SK-N-SH (cell line): ENCODE data around the gene GPX7. TPM values are rescaled to one million over a fixed set of nuclear protein-coding genes. Genes with fewer than 3 reads are reported as not detected.
A peak's percentile ranks its signal among the peaks of the same experiment; 100 is the strongest.

Source experiments
- CTCF ChIA-PET: fragments of 300-600, 350-600 bp; formaldehyde crosslinking; extraction: SDS; loops from one replicate; lab custom pipeline; 2021; lab: Yijun Ruan, JAX
- POLR2A ChIA-PET: fragments of 350-600 bp; sonication (Branson Sonifier 250); formaldehyde crosslinking; extraction: SDS; loops from one replicate; lab custom pipeline; 2020; ENCODE audit warnings: antibody characterized with exemption, inconsistent platforms; lab: Yijun Ruan, JAX
- DNase-seq: peaks from one replicate; pipeline ENCODE4 v3.0.0; 2012
- H2AFZ ChIP-seq: fragments of 200-600 bp; sonication (generic); 2 replicates; pipeline ENCODE4 v1.8.1; 2016; ENCODE audit warnings: antibody characterized with exemption, mild to moderate bottlenecking, low read depth
- H3F3A ChIP-seq: fragments of 200-600 bp; sonication (generic); replicated peaks from 2 replicates; pipeline ENCODE3; 2016; ENCODE audit warnings: antibody characterized with exemption, mild to moderate bottlenecking; ENCODE audit not compliant: insufficient read depth
- H3K27ac ChIP-seq, 2 experiments: fragments of 200-500 bp in 1 of 2; fragments of 200-600 bp in 1 of 2; sonication (Bioruptor generic) in 1 of 2; sonication (generic), shearing (Covaris generic) in 1 of 2; 2 replicates each; pipeline versions ENCODE4 v1.5.1 to v1.6.1; 2014 to 2016; ENCODE audit warnings: low read depth in 2 of 2, inconsistent platforms in 1 of 2, low read length in 1 of 2, mild to moderate bottlenecking in 1 of 2, mixed read lengths in 1 of 2
- H3K27me3 ChIP-seq: fragments of 200-600 bp; sonication (generic), shearing (Covaris generic); 2 replicates; pipeline ENCODE4 v1.6.1; 2016; ENCODE audit warnings: mixed run types; ENCODE audit not compliant: insufficient read depth
- H3K36me3 ChIP-seq, 2 experiments: fragments of 200-500 bp in 1 of 2; fragments of 200-600 bp in 1 of 2; sonication (Bioruptor generic) in 1 of 2; sonication (generic) in 1 of 2; replicated peaks in 1 of 2; 2 replicates each; pipeline versions ENCODE3 to v1.5.1; 2014 to 2016; ENCODE audit warnings: low read length in 1 of 2, mild to moderate bottlenecking in 1 of 2; ENCODE audit not compliant: insufficient read depth in 2 of 2, control insufficient read depth in 1 of 2
- H3K4me1 ChIP-seq, 2 experiments: fragments of 200-500 bp in 1 of 2; fragments of 200-600 bp in 1 of 2; sonication (Bioruptor generic) in 1 of 2; sonication (generic), shearing (Covaris generic) in 1 of 2; 2 replicates each; pipeline versions ENCODE4 v1.5.1 to v1.6.1; 2014 to 2016; ENCODE audit warnings: low read depth in 1 of 2, low read length in 1 of 2, mixed run types in 1 of 2; ENCODE audit not compliant: insufficient read depth in 2 of 2, control insufficient read depth in 1 of 2
- H3K4me2 ChIP-seq: fragments of 200-600 bp; sonication (generic), shearing (Covaris generic); 2 replicates; pipeline ENCODE4 v1.6.1; 2017; ENCODE audit warnings: mixed run types
- H3K4me3 ChIP-seq, 2 experiments: fragments of 200-500 bp in 1 of 2; fragments of 200-600 bp in 1 of 2; sonication (Bioruptor generic) in 1 of 2; sonication (generic), shearing (Covaris generic) in 1 of 2; 2 replicates each; pipeline versions ENCODE4 v1.5.1 to v1.8.1; 2014 to 2016; ENCODE audit warnings: low read depth in 2 of 2, inconsistent platforms in 1 of 2, low read length in 1 of 2, mild to moderate bottlenecking in 1 of 2, mixed read lengths in 1 of 2, moderate library complexity in 1 of 2
- H3K79me2 ChIP-seq: fragments of 200-600 bp; sonication (generic); 2 replicates; pipeline ENCODE4 v1.8.1; 2017; ENCODE audit warnings: mild to moderate bottlenecking; ENCODE audit not compliant: insufficient read depth
- H3K9ac ChIP-seq: fragments of 200-600 bp; sonication (generic); 2 replicates; pipeline ENCODE4 v1.6.1; 2017; ENCODE audit warnings: mixed run types
- H3K9me2 ChIP-seq: fragments of 200-600 bp; sonication (generic); 2 replicates; pipeline ENCODE4 v1.6.1; 2017; ENCODE audit warnings: mixed run types
- H3K9me3 ChIP-seq: fragments of 200-600 bp; sonication (generic); 2 replicates; pipeline ENCODE4 v1.6.1; 2017; ENCODE audit warnings: mixed run types, mild to moderate bottlenecking, moderate library complexity
- H4K20me1 ChIP-seq: fragments of 200-600 bp; sonication (generic); 2 replicates; pipeline ENCODE4 v1.6.1; 2017; ENCODE audit warnings: mild to moderate bottlenecking, mixed run types; ENCODE audit not compliant: insufficient read depth
- EP300 ChIP-seq, 2 experiments: IDR thresholded peaks; 2 replicates each; pipeline versions ENCODE4 v1.4.0 to v1.6.1; 2012; ENCODE audit warnings: borderline replicate concordance in 1 of 2, low read depth in 1 of 2, low read length in 1 of 2
- EZH2phosphoT487 ChIP-seq: fragments of 200-600 bp; sonication (generic); IDR thresholded peaks from 2 replicates; pipeline ENCODE4 v1.6.1; 2017; ENCODE audit warnings: low read depth, mixed run types, mild to moderate bottlenecking, antibody characterized with exemption, moderate library complexity, borderline replicate concordance
- FOXM1 ChIP-seq: IDR thresholded peaks from 2 replicates; pipeline ENCODE4 v1.4.0; 2012; ENCODE audit warnings: low read depth, mild to moderate bottlenecking
- MEF2A ChIP-seq: IDR thresholded peaks from 2 replicates; pipeline ENCODE4 v1.4.0; 2012; ENCODE audit warnings: low read depth, borderline replicate concordance
- MXI1 ChIP-seq: IDR thresholded peaks from 2 replicates; pipeline ENCODE4 v1.6.1; 2012; ENCODE audit warnings: mild to moderate bottlenecking, low read depth, low read length, improper control_type of control experiment
- NFIC ChIP-seq: IDR thresholded peaks from 2 replicates; pipeline ENCODE4 v1.4.0; 2012; ENCODE audit warnings: borderline replicate concordance
- PBX3 ChIP-seq: IDR thresholded peaks from 2 replicates; pipeline ENCODE4; 2012
- RAD21 ChIP-seq: IDR thresholded peaks from 2 replicates; pipeline ENCODE4 v1.6.1; 2012; ENCODE audit warnings: mild to moderate bottlenecking, low read length
- RCOR1 ChIP-seq: fragments of 150-350 bp; IDR thresholded peaks from 2 replicates; pipeline ENCODE4 v1.6.1; 2017; ENCODE audit warnings: antibody characterized with exemption, low read length
- RFX5 ChIP-seq: IDR thresholded peaks from 2 replicates; pipeline ENCODE4 v1.6.1; 2012; ENCODE audit warnings: mild to moderate bottlenecking, improper control_type of control experiment, low read length
- TAF1 ChIP-seq: IDR thresholded peaks from 2 replicates; pipeline ENCODE4 v1.6.1; 2012; ENCODE audit warnings: low read depth, mild to moderate bottlenecking, low read length, moderate library complexity, borderline replicate concordance
- USF1 ChIP-seq: IDR thresholded peaks from 2 replicates; pipeline ENCODE4 v1.4.0; 2012; ENCODE audit warnings: low read depth, borderline replicate concordance
- USF2 ChIP-seq: fragments of 150-350 bp; IDR thresholded peaks from 2 replicates; pipeline ENCODE4 v1.6.1; 2017; ENCODE audit warnings: antibody characterized with exemption, low read length, low read depth, borderline replicate concordance
- YY1 ChIP-seq: IDR thresholded peaks from 2 replicates; pipeline ENCODE4 v1.4.0; 2012; ENCODE audit warnings: low read depth, mild to moderate bottlenecking
- ZBTB33 ChIP-seq: IDR thresholded peaks from 2 replicates; pipeline ENCODE4 v1.4.0; 2012; ENCODE audit warnings: low read depth, borderline replicate concordance
- WGBS: methylation state at CpG from one replicate; pipeline ENCODE4 v1.1.6; 2017; ENCODE audit warnings: low lambda C conversion rate; 5-methylcytosine and 5-hydroxymethylcytosine counted together
- polyA plus RNA-seq, 3 experiments: library from polyadenylated mRNA; depleted of rRNA; stranded (reverse); fragments of >200 nt; gene quantifications; 2 replicates each; pipeline ENCODE4 v1.2.3, GENCODE V29; 2012

GPX7 gene
- polyA plus RNA-seq, 1 of the 3 experiments (the other 2 are of a cell fraction): 6.2 TPM

GRCh38 chr1:52554267-52554640 lies 47.9 kb upstream of the GPX7 start:
- H3K36me3 ChIP-seq: no peaks in the 10 kb centered on the region
- H3K9me2 ChIP-seq: no peaks in the 10 kb centered on the region
- H3K4me1 ChIP-seq: peaks cover 0 to 11% of the 10 kb centered on the region in 2 experiments
- peak overlapping the region; percentile 89 to 95 for H3K4me3 ChIP-seq
- peaks cover 46% of the 10 kb centered on the region for H3K79me2 ChIP-seq
- H3K9ac ChIP-seq: peak overlapping the region; percentile 93
- ChIA-PET CTCF (interaction anchor here (0.7 to 1.9 kb wide), 3 partner anchors 48 to 150 kb away, joined by 3 to 15 read pairs (median 3); partner anchors contain the start of genes ORC1 and PRPF38A), POLR2A (interaction anchor here (0.6 to 2.7 kb wide), 3 partner anchors 47 to 149 kb away, joined by 3 to 12 read pairs (median 3); partner anchors contain the start of gene GPX7)
- H3K27ac ChIP-seq: peak overlapping the region; percentile 84 to 95; a peak in 3 of 4 replicates
- no peaks in the 10 kb centered on the region for H3K9me3 ChIP-seq
- TF ChIP-seq PBX3 (no peak), EZH2phosphoT487 (no peak), RCOR1 (no peak), YY1 (no peak), USF2 (no peak), NFIC (no peak), ZBTB33 (no peak), USF1 (no peak), RFX5 (no peak), RAD21 (no peak), TAF1 (no peak), MEF2A (no peak), FOXM1 (no peak), MXI1 (no peak), EP300 (IDR thresholded peaks at IDR 0.05; ENCODE audit: borderline replicate concordance in 1 of 2, low read depth in 1 of 2, low read length in 1 of 2) (no peak)
- H3K27me3 ChIP-seq: no peaks in the 10 kb centered on the region
- 60% methylated on average over 6 of the region's 6 CpGs for WGBS
- peaks cover 22% of the 10 kb centered on the region for H4K20me1 ChIP-seq
- H3F3A ChIP-seq: peaks cover 14% of the 10 kb centered on the region
- H3K4me2 ChIP-seq: peak overlapping the region; percentile 78
- peak overlapping the region; percentile 62; the same call in 1 of the 2 replicates for H2AFZ ChIP-seq
- no peak for DNase-seq
